HCT116 (cell line): Measurements from ENCODE around the gene NEU4. TPM values are rescaled to one million over a fixed set of nuclear protein-coding genes. Genes with fewer than 3 reads are reported as not detected.

Source experiments
- ATAC-seq: fragments of 200-7000 bp; cut with Tn5 transposase; 2 replicates; pipeline ENCODE4 v1.9.1; 2020; ENCODE audit warnings: mild to moderate bottlenecking, moderate library complexity
- BruUV-seq: library from RNA; stranded (reverse); fragments of 400-500 nt; replicated peaks from 2 replicates; lab custom pipeline; 2021; lab: Mats Ljungman, UMichigan
- CTCF ChIA-PET: fragments of 300-600 bp; sonication (Branson Sonifier 250); formaldehyde crosslinking; loops from one replicate; lab custom pipeline; 2021; ENCODE audit warnings: antibody characterized with exemption; lab: Charles Lee
- POLR2A ChIA-PET: fragments of 300-600, 350-600 bp; sonication (Branson Sonifier 250); formaldehyde crosslinking; loops from one replicate; lab custom pipeline; 2021; ENCODE audit warnings: antibody characterized with exemption; lab: Charles Lee
- RAD21 ChIA-PET, 2 experiments: fragments of 300-600 bp; sonication (Branson Sonifier 250); formaldehyde crosslinking; loops; one replicate each; lab custom pipeline; 2023; ENCODE audit warnings: low total read pairs in 2 of 2; ENCODE audit not compliant: uncharacterized antibody in 2 of 2, unreplicated experiment in 2 of 2, low non-redundant PET in 1 of 2; lab: Charles Lee
- DNase-seq: peaks from one replicate; pipeline ENCODE4 v3.0.0-alpha.2; 2010; ENCODE audit warnings: low read depth, low spot score
- H2AFZ ChIP-seq: fragments of 200-600 bp; shearing (Covaris generic), sonication (generic); 2 replicates; pipeline ENCODE4 v1.6.1; 2017; ENCODE audit warnings: low read depth, mixed run types, mixed read lengths, antibody characterized with exemption, low read length; ENCODE audit not compliant: poor library complexity, severe bottlenecking
- H3K27ac ChIP-seq: 2 replicates; pipeline ENCODE4 v1.5.1; 2012; ENCODE audit warnings: low read depth, low read length
- H3K27me3 ChIP-seq: fragments of 200-600 bp; sonication (generic); 2 replicates; pipeline ENCODE4 v1.6.1; 2016; ENCODE audit warnings: mixed run types, low read length, mixed read lengths; ENCODE audit not compliant: insufficient read depth
- H3K36me3 ChIP-seq, 2 experiments: fragments of 200-500 bp in 1 of 2; fragments of 200-600 bp in 1 of 2; sonication (Bioruptor generic) in 1 of 2; sonication (generic) in 1 of 2; 2 replicates each; pipeline versions ENCODE4 v1.5.1 to v1.6.1; 2014 to 2016; ENCODE audit warnings: low read length in 2 of 2, inconsistent platforms in 1 of 2, mixed read lengths in 1 of 2, mixed run types in 1 of 2; ENCODE audit not compliant: insufficient read depth in 2 of 2, control insufficient read depth in 1 of 2
- H3K4me1 ChIP-seq, 2 experiments: fragments of 200-600 bp in 1 of 2; sonication (generic) in 1 of 2; 2 replicates each; pipeline versions ENCODE4 v1.5.1 to v1.6.1; 2012 to 2017; ENCODE audit warnings: low read length in 2 of 2, inconsistent platforms in 1 of 2, mild to moderate bottlenecking in 1 of 2, mixed read lengths in 1 of 2, mixed run types in 1 of 2, moderate library complexity in 1 of 2; ENCODE audit not compliant: insufficient read depth in 2 of 2, control insufficient read depth in 1 of 2
- H3K4me2 ChIP-seq: fragments of 200-600 bp; sonication (generic); 2 replicates; pipeline ENCODE4 v1.6.1; 2017; ENCODE audit warnings: mixed run types, low read length, mixed read lengths
- H3K4me3 ChIP-seq, 2 experiments: fragments of 200-600 bp in 1 of 2; sonication (generic) in 1 of 2; replicated peaks in 1 of 2; 2 replicates each; pipeline ENCODE4 v1.5.1; 2011 to 2016; ENCODE audit warnings: low read length in 2 of 2, control low read depth in 1 of 2, low read depth in 1 of 2, mild to moderate bottlenecking in 1 of 2, mixed read lengths in 1 of 2, mixed run types in 1 of 2
- H3K79me2 ChIP-seq: fragments of 200-600 bp; sonication (generic); 2 replicates; pipeline ENCODE4 v1.6.1; 2017; ENCODE audit warnings: mild to moderate bottlenecking, mixed run types, low read length, moderate library complexity, mixed read lengths; ENCODE audit not compliant: insufficient read depth
- H3K9ac ChIP-seq: fragments of 200-600 bp; sonication (generic); 2 replicates; pipeline ENCODE4 v1.6.1; 2016; ENCODE audit warnings: low read length, mixed read lengths
- H3K9me2 ChIP-seq: fragments of 200-600 bp; sonication (generic), shearing (Covaris generic); 2 replicates; pipeline ENCODE4 v1.6.1; 2017; ENCODE audit warnings: mixed run types, mild to moderate bottlenecking, moderate library complexity; ENCODE audit not compliant: insufficient read depth
- H3K9me3 ChIP-seq, 2 experiments: fragments of 200-500 bp in 1 of 2; fragments of 200-600 bp in 1 of 2; sonication (Bioruptor generic) in 1 of 2; sonication (generic) in 1 of 2; 2 replicates each; pipeline ENCODE4 v1.6.1; 2014 to 2017; ENCODE audit warnings: low read length in 2 of 2, mixed read lengths in 2 of 2, inconsistent platforms in 1 of 2, low read depth in 1 of 2, mild to moderate bottlenecking in 1 of 2, mixed run types in 1 of 2, moderate library complexity in 1 of 2; ENCODE audit not compliant: control insufficient read depth in 1 of 2, insufficient read depth in 1 of 2
- H4K20me1 ChIP-seq: fragments of 200-600 bp; sonication (generic), shearing (Covaris generic); 2 replicates; pipeline ENCODE4 v1.6.1; 2017; ENCODE audit warnings: mixed run types, mild to moderate bottlenecking, moderate library complexity; ENCODE audit not compliant: insufficient read depth
- CBX3 ChIP-seq: IDR thresholded peaks from 2 replicates; pipeline ENCODE4 v1.6.1; 2012; ENCODE audit warnings: low read depth
- CEBPB ChIP-seq: IDR thresholded peaks from 2 replicates; pipeline ENCODE4 v1.6.1; 2012; ENCODE audit warnings: low read depth
- ELF1 ChIP-seq: IDR thresholded peaks from 2 replicates; pipeline ENCODE4 v1.6.1; 2012; ENCODE audit warnings: low read depth, borderline replicate concordance
- POLR2AphosphoS5 ChIP-seq: IDR thresholded peaks from 2 replicates; pipeline ENCODE4 v1.6.1; 2011; ENCODE audit warnings: mild to moderate bottlenecking, low read depth, low read length, moderate library complexity
- RAD21 ChIP-seq: IDR thresholded peaks from 2 replicates; pipeline ENCODE4 v1.6.1; 2012; ENCODE audit warnings: low read depth, mild to moderate bottlenecking
- SP1 ChIP-seq: IDR thresholded peaks from 2 replicates; pipeline ENCODE4 v1.6.1; 2012; ENCODE audit warnings: low read depth
- TCF7L2 ChIP-seq: IDR thresholded peaks from 2 replicates; pipeline ENCODE4 v1.7.0; 2011; ENCODE audit warnings: borderline replicate concordance, inconsistent platforms; ENCODE audit not compliant: insufficient read depth, insufficient read length; ENCODE audit errors: extremely low read depth
- ZFX ChIP-seq: fragments of 450-650 bp; IDR thresholded peaks from 2 replicates; pipeline ENCODE4 v1.6.1; 2017
- intact Hi-C: fragments of 100-400 bp; cut with micrococcal nuclease; formaldehyde crosslinking; loops from 2 replicates; pipeline ENCODE4 v1.10.0; 2022
- total RNA-seq: library from RNA; stranded (reverse); gene quantifications from one replicate; pipeline ENCODE4 v1.2.1, GENCODE V29; 2021; ENCODE audit not compliant: unreplicated experiment

Gene NEU4
- total RNA-seq, 1 experiment from 2014 or later, result 0.34 TPM

DNA sequence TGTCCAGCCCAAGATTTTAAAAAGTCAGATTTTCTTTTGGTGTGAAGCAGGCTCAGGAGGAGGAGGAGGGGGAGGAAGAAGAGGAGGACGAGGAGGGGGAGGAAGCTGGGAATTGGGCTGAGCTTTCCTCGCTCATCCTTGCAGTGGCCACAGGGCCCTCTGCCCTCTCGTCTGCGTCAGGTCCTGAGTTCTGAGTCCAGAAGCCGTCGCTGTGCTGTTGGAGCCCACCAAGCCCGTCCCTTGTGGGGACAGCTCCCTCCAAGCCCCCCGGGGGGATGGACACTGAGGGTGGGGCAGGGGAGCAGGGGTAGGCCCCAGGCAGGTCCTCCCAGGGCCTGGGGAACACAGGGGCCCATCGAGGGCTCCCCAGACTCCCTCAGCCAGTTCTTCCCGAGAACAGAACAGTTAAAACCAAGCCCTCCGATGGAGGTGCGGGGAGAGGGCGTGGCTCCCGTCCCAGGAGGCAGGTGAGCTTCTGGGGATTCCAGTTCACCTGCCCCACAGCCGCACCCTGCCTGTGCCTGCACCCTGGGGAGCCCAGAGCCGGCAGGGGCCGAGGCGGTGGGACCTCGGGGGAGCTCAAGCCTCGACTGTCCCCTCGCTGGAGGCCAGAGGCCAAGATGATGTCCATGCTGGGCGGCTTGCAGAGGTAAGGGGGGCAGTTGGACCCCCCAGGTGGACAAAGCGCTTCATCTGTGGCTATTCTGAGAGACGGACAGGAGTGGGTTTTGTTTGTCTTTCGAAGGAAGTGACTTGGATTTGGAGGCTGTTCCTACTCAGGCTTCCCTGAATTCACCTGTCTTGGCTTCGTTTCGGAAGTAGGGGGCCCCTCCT is 32.4 kb upstream of the NEU4 start, which contains the start of gene GAL3ST2:
Gene GAL3ST2, plus strand, starts transcription at position 487 of the 834 bp plus-strand sequence. Its CDS starts 134 bp downstream, at position 621.
- Histone ChIP-seq H3K4me3 (no peak within 1 kb of the TSS), H3K27ac (no peak within 1 kb of the TSS; the same call in 1 of the 2 replicates), H3K9me3 (no peaks in the 10 kb centered on the region), H3K36me3 (no peaks in the 10 kb centered on the region), H3K4me1 (peaks cover 16 to 31% of the 10 kb centered on the region in 2 experiments), H3K9me2 (no peaks in the 10 kb centered on the region; the same call in 1 of the 2 replicates), H3K9ac (no peak within 1 kb of the TSS), H3K79me2 (no peaks in the 10 kb centered on the region), H3K4me2 (no peak within 1 kb of the TSS; the same call in 1 of the 2 replicates), H3K27me3 (no peaks in the 10 kb centered on the region), H2AFZ (no peak within 1 kb of the TSS), H4K20me1 (no peaks in the 10 kb centered on the region)
- ChIA-PET RAD21 (no interaction called here), POLR2A (no interaction called here), CTCF (no interaction called here)
- intact Hi-C loops, result no loop called here
- ATAC-seq, result no peak
- TF ChIP-seq TCF7L2, result no peak
- DNase-seq, result no peak
- no TSS peak for BruUV-seq

DNA sequence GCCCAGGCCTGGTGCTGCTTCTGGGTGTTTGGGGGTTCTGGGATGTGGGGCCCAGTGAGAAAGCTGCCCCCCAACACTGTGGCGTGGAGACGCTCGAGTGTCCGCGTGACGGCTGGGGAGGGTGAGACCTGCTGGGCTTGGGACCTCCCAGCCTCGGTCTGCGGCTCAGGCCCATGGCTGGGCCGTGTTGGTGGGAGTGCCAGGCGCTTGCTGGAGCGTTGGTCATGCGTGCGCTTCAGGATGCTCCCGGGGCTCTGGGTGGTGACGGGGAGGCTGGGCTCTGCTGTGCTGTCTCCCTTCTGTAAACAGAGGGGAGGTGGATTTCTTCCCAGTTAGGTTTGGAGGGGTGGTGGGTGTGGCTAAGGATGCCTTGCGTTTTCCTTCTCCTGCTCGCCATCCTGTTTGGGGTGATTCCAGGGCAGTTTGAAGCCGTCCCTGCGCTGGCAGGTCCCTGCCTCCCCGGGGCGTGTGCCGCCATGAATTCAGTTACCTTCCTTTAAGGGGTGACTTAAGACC is 31.8 kb upstream of the NEU4 start:
- ATAC-seq (no peak), DNase-seq (no peak)
- POLR2A ChIA-PET, result no interaction called here
- no peak overlapping the region for H2AFZ ChIP-seq
- no peaks in the 10 kb centered on the region; the same call in 1 of the 2 replicates for H3K9me2 ChIP-seq
- no peak for TF ChIP-seq CEBPB
- no peak for TF ChIP-seq ELF1
- no peak for TF ChIP-seq ZFX
- no peak for TF ChIP-seq RAD21
- no peak for TF ChIP-seq SP1
- no peak for TF ChIP-seq CBX3
- no peak for TF ChIP-seq POLR2AphosphoS5
- no peaks in the 10 kb centered on the region for H3K9me3 ChIP-seq
- no peaks in the 10 kb centered on the region for H4K20me1 ChIP-seq
- BruUV-seq, result no TSS peak
- RAD21 ChIA-PET, result no interaction called here
- peaks cover 16 to 31% of the 10 kb centered on the region in 2 experiments for H3K4me1 ChIP-seq
- H3K27me3 ChIP-seq, result no peaks in the 10 kb centered on the region
- no peak overlapping the region; the same call in 1 of the 2 replicates for H3K27ac ChIP-seq
- no peak overlapping the region for H3K4me2 ChIP-seq
- CTCF ChIA-PET, result no interaction called here
- intact Hi-C loops, result no loop called here
- H3K79me2 ChIP-seq, result no peaks in the 10 kb centered on the region
- no peak overlapping the region for H3K4me3 ChIP-seq
- H3K9ac ChIP-seq, result no peak overlapping the region
- no peaks in the 10 kb centered on the region for H3K36me3 ChIP-seq
